GM12864 (cell line): ENCODE results near the gene CUBN.
A peak's percentile ranks its signal among the peaks of the same experiment; 100 is the strongest.

Source experiments
- DNase-seq: peaks from one replicate; pipeline ENCODE4 v3.0.0-alpha.2; 2011; ENCODE audit warnings: low read depth
- H3K4me3 ChIP-seq: 2 replicates; pipeline ENCODE4 v1.5.1; 2011; ENCODE audit warnings: mild to moderate bottlenecking, low read depth, low read length, control low read depth
- CTCF ChIP-seq: IDR thresholded peaks from 2 replicates; pipeline ENCODE4 v1.5.1; 2011; ENCODE audit warnings: low read depth, mild to moderate bottlenecking, moderate library complexity, low read length, control low read depth, inconsistent platforms; ENCODE audit errors: missing control alignments

The CUBN gene

GRCh38 chr10:16817125-16818019, 312.2 kb downstream of the CUBN start, which contains the start of gene RSU1:
Gene RSU1 (minus strand): TSS chr10:16817424. CDS start chr10:16817081, 343 bp downstream.
- peak within 1 kb of the TSS; percentile 60 for H3K4me3 ChIP-seq
- no peak for TF ChIP-seq CTCF
- peak; percentile 98 for DNase-seq

GRCh38 chr10:16816830-16817124, 312.8 kb downstream of the CUBN start:
- H3K4me3 ChIP-seq = peak overlapping the region; percentile 60
- TF ChIP-seq CTCF = no peak
- DNase-seq = no peak

GRCh38 chr10:16816171-16816570, 313.4 kb downstream of the CUBN start:
- peak overlapping the region; percentile 60; the same call in 1 of the 2 replicates for H3K4me3 ChIP-seq
- TF ChIP-seq CTCF = no peak
- no peak for DNase-seq

GRCh38 chr10:16814012-16814411, 315.6 kb downstream of the CUBN start:
- DNase-seq = no peak
- no peak overlapping the region for H3K4me3 ChIP-seq
- TF ChIP-seq CTCF = no peak

- TF ChIP-seq CTCF = no peak
- no peak overlapping the region for H3K4me3 ChIP-seq
- DNase-seq = no peak
Observed at GRCh38 chr10:16812676-16813075, 316.9 kb downstream of the CUBN start.

GRCh38 chr10:16811765-16812164, 317.8 kb downstream of the CUBN start:
- no peak for DNase-seq
- no peak for TF ChIP-seq CTCF
- H3K4me3 ChIP-seq = no peak overlapping the region

GRCh38 chr10:16811292-16811691, 318.3 kb downstream of the CUBN start:
- H3K4me3 ChIP-seq = no peak overlapping the region
- no peak for TF ChIP-seq CTCF
- DNase-seq = no peak
